Breast epithelium (tissue), 4 donors: ENCODE measurements around the gene STX12. TPM values are rescaled to one million over a fixed set of nuclear protein-coding genes. Genes with fewer than 3 reads are reported as not detected.
"Not testable (repeated sequence)": the region's sequence is repeated elsewhere in the genome, so short reads cannot be mapped to it uniquely, and the experiment has no call there.

Source experiments
- DNase-seq, 2 donors: peaks; one replicate each; pipeline ENCODE4 v3.0.0-alpha.2; 2019; ENCODE audit warnings: low spot score in 2 of 2
- H3K27ac ChIP-seq, 2 donors: fragments of 200-600 bp; sonication (generic) in 1 of 2; one replicate each; pipeline ENCODE4 v1.5.1; 2016 to 2019; ENCODE audit warnings: mild to moderate bottlenecking in 1 of 2
- H3K27me3 ChIP-seq, 2 donors: fragments of 200-600 bp; sonication (generic) in 1 of 2; one replicate each; pipeline versions ENCODE4 v1.5.1 to v1.6.0; 2017 to 2019; ENCODE audit warnings: control low read depth in 1 of 2, mild to moderate bottlenecking in 1 of 2
- H3K36me3 ChIP-seq: fragments of 200-600 bp; one replicate; pipeline ENCODE4 v1.5.1; 2019
- H3K4me1 ChIP-seq, 2 donors: fragments of 200-600 bp; sonication (generic); one replicate each; pipeline ENCODE4 v1.5.1; 2016 to 2019; ENCODE audit warnings: control low read depth in 1 of 2
- H3K4me3 ChIP-seq, 3 donors: fragments of 200-600 bp; sonication (generic); 1 replicate in 2 of 3; 2 replicates in 1 of 3; pipeline ENCODE4 v1.5.1; 2016 to 2019; ENCODE audit warnings: mild to moderate bottlenecking in 3 of 3, moderate library complexity in 2 of 3
- H3K9me3 ChIP-seq, 2 donors: fragments of 200-600 bp; sonication (generic) in 1 of 2; one replicate each; pipeline ENCODE4 v1.5.1; 2016 to 2019; ENCODE audit warnings: control low read depth in 1 of 2
- POLR2A ChIP-seq: fragments of 450-650 bp; IDR thresholded peaks from one replicate; pipeline ENCODE4 v1.6.1; 2016; ENCODE audit warnings: antibody characterized with exemption, mild to moderate bottlenecking, moderate library complexity
- POLR2AphosphoS5 ChIP-seq, 3 donors: sonication (generic); formaldehyde crosslinking; IDR thresholded peaks; one replicate each; pipeline ENCODE4 v1.6.1; 2017; ENCODE audit warnings: antibody characterized with exemption in 3 of 3
- intact Hi-C: fragments of 100-400 bp; cut with DNase I; formaldehyde crosslinking; loops from one replicate; pipeline ENCODE4 v1.15.1; 2023; ENCODE audit warnings: low total_unique reads
- total RNA-seq, 3 donors: library from RNA; depleted of rRNA; stranded (reverse); fragments of >200 nt; gene quantifications; one replicate each; pipeline ENCODE4 v1.1.0, GENCODE V29; 2016
- TF ChIP-seq, protein P1 (sequence below), 3 donors: fragments of 450-650 bp; IDR thresholded peaks; one replicate each; pipeline ENCODE4 v1.5.1; 2016 to 2017; ENCODE audit warnings: antibody characterized with exemption in 3 of 3, mild to moderate bottlenecking in 3 of 3, moderate library complexity in 3 of 3

Gene STX12
- total RNA-seq, 3 donors from 2014 or later: 62.3 to 165 (median 80.8) TPM

DNA sequence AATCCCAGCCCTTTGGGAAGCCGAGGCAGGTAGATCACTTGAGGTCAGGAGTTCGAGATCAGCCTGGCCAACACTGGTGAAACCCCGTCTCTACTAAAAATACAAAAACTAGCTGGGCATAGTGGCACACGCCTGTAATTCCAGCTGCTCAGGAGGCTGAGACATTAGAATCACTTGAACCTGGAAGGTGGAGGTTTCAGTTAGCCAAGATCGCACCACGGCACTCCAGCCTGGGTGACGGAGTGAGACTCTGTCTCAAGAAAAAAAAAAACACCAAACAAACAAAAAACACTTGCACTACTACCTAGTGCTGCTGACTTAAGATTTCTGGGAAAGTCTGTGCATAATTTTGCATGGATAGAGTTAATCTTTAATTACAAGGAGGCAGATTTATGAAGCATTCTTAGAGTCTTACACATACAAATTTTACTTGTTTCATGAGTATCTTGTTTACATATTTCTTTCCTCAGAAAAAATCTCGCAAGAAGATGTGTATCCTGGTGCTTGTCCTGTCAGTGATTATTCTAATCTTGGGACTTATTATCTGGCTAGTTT is 48.8 kb downstream of the STX12 start:
- DNase-seq: no peak

DNA sequence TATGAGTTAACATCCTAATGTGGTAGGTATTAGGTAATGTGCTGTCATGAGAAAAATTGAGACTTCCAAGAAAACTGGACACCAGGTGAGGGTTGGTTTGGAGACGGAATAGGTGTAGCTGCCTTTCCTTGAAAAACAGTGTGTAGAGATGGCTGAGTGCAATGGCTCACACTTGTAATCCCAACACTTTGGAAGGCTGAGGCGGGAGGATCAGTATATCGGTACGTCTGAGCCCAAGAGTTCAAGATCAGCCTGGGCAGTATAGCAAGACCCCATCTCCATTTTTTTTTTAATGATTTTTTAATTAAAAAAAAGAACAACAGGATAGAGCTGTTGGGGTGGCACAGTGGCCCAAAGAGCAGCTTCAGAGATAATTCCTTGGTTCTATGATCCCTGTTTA is 50.8 kb downstream of the STX12 start:
- no peak for DNase-seq
- intact Hi-C loops: no loop called here
- H3K27ac ChIP-seq: no peak overlapping the region
- H3K36me3 ChIP-seq: no peaks in the 10 kb centered on the region
- no peaks in the 10 kb centered on the region for H3K27me3 ChIP-seq
- TF ChIP-seq POLR2A (no peak), POLR2AphosphoS5 (IDR thresholded peaks at IDR 0.05) (no peak)
- TF ChIP-seq, protein P1, sequence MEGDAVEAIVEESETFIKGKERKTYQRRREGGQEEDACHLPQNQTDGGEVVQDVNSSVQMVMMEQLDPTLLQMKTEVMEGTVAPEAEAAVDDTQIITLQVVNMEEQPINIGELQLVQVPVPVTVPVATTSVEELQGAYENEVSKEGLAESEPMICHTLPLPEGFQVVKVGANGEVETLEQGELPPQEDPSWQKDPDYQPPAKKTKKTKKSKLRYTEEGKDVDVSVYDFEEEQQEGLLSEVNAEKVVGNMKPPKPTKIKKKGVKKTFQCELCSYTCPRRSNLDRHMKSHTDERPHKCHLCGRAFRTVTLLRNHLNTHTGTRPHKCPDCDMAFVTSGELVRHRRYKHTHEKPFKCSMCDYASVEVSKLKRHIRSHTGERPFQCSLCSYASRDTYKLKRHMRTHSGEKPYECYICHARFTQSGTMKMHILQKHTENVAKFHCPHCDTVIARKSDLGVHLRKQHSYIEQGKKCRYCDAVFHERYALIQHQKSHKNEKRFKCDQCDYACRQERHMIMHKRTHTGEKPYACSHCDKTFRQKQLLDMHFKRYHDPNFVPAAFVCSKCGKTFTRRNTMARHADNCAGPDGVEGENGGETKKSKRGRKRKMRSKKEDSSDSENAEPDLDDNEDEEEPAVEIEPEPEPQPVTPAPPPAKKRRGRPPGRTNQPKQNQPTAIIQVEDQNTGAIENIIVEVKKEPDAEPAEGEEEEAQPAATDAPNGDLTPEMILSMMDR (IDR thresholded peaks at IDR 0.05): no peak
- H3K4me3 ChIP-seq: no peak overlapping the region
- H3K4me1 ChIP-seq: no peaks in the 10 kb centered on the region
- H3K9me3 ChIP-seq: no peaks in the 10 kb centered on the region

More for the DNA sequence above, 48.8 kb downstream of the STX12 start:
- no peak overlapping the region for H3K4me3 ChIP-seq
- intact Hi-C loops: no loop called here
- H3K36me3 ChIP-seq: no peaks in the 10 kb centered on the region
- H3K9me3 ChIP-seq: no peaks in the 10 kb centered on the region
- no peak overlapping the region for H3K27ac ChIP-seq
- no peak for TF ChIP-seq POLR2A
- TF ChIP-seq POLR2AphosphoS5 (IDR thresholded peaks at IDR 0.05): no peak
- TF ChIP-seq, protein P1 (IDR thresholded peaks at IDR 0.05): no peak
- H3K4me1 ChIP-seq: no peaks in the 10 kb centered on the region
- no peaks in the 10 kb centered on the region for H3K27me3 ChIP-seq

DNA sequence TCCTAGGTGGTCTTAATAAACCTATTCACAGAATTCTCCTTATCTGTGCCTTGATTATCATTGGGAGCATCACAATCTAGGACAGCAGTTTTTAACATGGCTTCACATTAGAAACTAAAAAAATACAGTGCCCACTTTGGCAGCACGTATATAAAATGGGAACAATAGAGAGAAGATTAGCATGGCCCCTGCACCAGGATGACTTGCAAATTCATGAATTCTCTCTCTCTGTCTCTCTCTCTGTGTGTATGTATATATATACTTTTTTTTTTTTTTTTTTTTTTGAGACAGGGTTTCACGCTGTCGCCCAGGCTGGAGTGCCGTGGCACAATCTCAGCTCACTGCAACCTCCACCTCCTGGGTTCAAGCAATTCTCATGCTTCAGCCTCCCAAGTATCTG is 51.4 kb downstream of the STX12 start:
- no peak for TF ChIP-seq POLR2AphosphoS5 (IDR thresholded peaks at IDR 0.05)
- TF ChIP-seq POLR2A: no peak
- TF ChIP-seq, protein P1 (IDR thresholded peaks at IDR 0.05): no peak
- Histone ChIP-seq H3K9me3 (no peaks in the 10 kb centered on the region), H3K4me1 (no peaks in the 10 kb centered on the region), H3K36me3 (no peaks in the 10 kb centered on the region), H3K27me3 (no peaks in the 10 kb centered on the region), H3K27ac (no peak overlapping the region), H3K4me3 (no peak overlapping the region)
- DNase-seq: no peak
- intact Hi-C loops: no loop called here

DNA sequence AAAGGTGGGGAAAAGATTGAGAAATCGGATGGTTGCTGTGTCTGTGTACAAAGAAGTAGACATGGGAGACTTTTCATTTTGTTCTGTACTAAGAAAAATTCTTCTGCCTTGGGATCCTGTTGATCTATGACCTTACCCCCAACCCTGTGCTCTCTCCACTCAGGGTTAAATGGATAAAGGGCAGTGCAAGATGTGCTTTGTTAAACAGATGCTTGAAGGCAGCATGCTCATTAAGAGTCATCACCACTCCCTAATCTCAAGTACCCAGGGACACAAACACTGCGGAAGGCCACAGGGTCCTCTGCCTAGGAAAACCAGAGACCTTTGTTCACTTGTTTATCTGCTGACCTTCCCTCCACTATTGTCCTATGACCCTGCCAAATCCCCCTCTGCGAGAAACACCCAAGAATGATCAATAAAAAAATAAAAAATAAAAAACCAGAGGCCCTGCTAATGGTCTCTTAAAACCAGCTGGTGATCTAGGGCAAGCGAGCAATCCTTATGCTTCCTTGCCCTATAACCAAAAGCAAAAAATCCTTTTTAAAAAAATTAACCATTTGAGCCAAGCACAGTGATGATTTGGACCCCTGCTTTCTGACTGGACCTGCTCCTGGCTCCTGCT is 56.4 kb downstream of the STX12 start:
- H3K36me3 ChIP-seq, H3K27ac ChIP-seq, H3K27me3 ChIP-seq, H3K9me3 ChIP-seq, DNase-seq, intact Hi-C loops: not testable (repeated sequence)
- peak overlapping the region in 1 of 3 donors; percentile 72 for H3K4me3 ChIP-seq
- peaks cover 5 to 14% of the 10 kb centered on the region in 2 donors for H3K4me1 ChIP-seq

DNA sequence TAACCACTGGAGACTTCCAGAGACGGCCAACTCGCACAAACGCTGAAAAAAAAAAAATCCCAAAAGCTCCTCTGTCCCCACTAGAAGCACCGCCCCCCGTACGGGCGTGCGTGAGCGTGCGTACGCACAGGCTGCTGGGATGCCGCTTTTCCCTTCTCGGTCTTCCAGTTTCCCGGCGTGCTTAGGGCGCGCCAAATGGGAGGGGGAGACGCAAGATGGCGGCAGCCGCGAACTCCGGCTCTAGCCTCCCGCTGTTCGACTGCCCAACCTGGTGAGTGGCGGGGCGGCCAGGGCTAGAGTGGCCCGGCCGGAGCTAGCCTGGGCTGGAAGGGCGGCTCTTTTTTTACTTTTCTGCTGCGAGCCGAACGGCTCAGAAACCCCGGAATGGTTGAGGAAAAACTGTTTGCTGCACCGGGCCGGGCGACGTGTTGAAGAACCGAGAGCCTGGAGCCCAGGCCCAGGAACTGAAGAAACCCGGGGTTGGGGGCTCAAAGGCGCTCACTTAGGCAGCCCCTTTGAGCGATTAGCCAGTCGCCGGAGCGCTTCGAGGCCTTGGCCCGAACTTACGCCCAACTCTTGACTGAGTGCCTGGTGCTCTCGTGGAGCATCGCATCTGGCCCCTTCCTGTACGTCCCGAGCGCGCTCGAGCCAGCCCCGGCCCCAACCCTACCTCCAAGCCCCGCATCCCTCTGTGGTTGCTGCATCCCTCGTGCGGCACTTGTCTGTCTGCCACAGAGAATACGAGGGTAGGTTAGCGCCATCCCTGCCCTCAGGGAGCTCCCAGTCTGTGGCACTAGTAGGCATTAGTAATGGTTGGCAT is 57.8 kb downstream of the STX12 start, which contains the start of gene PPP1R8:
Gene PPP1R8, plus strand, starts transcription at position 162 of the 820 bp plus-strand sequence. Its CDS starts 54 bp downstream, at position 216.
- intact Hi-C loops: no loop called here
- peak; percentile 85 to 90 for DNase-seq
- Histone ChIP-seq H3K36me3 (no peaks in the 10 kb centered on the region), H3K4me3 (peak within 1 kb of the TSS; percentile 72 to 94 (median 74)), H3K9me3 (no peaks in the 10 kb centered on the region), H3K4me1 (peaks cover 5 to 14% of the 10 kb centered on the region in 2 donors), H3K27me3 (no peaks in the 10 kb centered on the region), H3K27ac (peak within 1 kb of the TSS; percentile 88 to 90)
- TF ChIP-seq POLR2AphosphoS5 (IDR thresholded peaks at IDR 0.05) (peak; percentile 83 to 87 (median 86)), POLR2A (peak; percentile 31)
- TF ChIP-seq, protein P1 (IDR thresholded peaks at IDR 0.05): no peak
